Adipose tissue (tissue), 3 donors: ENCODE measurements around the gene PKDCC. TPM values are rescaled to one million over a fixed set of nuclear protein-coding genes. Genes with fewer than 3 reads are reported as not detected.

Source experiments
- H3K27ac ChIP-seq: one replicate; pipeline ENCODE4 v1.5.1; 2013; ENCODE audit warnings: low read depth, low read length
- WGBS, 3 donors: extraction: QIAGEN DNeasy Blood & Tissue Kit; methylation state at CpG; one replicate each; pipeline ENCODE4 v1.1.7; 2013; 5-methylcytosine and 5-hydroxymethylcytosine counted together
- polyA plus RNA-seq, 3 donors: library from polyadenylated mRNA; stranded (reverse); fragments of 200-250 nt; gene quantifications; one replicate each; pipeline ENCODE4 v1.2.3, GENCODE V29; 2013
- donor health status: healthy with polysubstance abuse.
- donor health status: Bipolar disorder and iron deficiency.
- donor health status: healthy.

PKDCC gene
- polyA plus RNA-seq = 100 to 1,000 TPM in 2 of 3 donors, 10 to 100 TPM in 1; 46.7 to 218 (median 132) TPM

GRCh38 chr2:42047488-42048298 is at the start of gene PKDCC:
Gene PKDCC (plus strand): TSS chr2:42048021. CDS start chr2:42048200, 179 bp downstream.
- WGBS, 3 donors = 0 to 2% (median 1%) methylated on average over 44 to 77 of the region's 111 CpGs
- peak within 1 kb of the TSS; percentile 68 for H3K27ac ChIP-seq

- no peak overlapping the region for H3K27ac ChIP-seq
- 49 to 62% (median 52%) methylated on average over 15 of the region's 15 CpGs for WGBS, 3 donors
These were observed 49.4 kb upstream of the PKDCC start for GRCh38 chr2:41998186-41999127.

- WGBS, 3 donors = 85 to 94% (median 89%) methylated on average over 1 of the region's 1 CpG
- H3K27ac ChIP-seq = no peak overlapping the region
These were observed 48.7 kb upstream of the PKDCC start for GRCh38 chr2:41999128-41999480.

- 71 to 85% (median 82%) methylated on average over 9 of the region's 9 CpGs for WGBS, 3 donors
- no peak overlapping the region for H3K27ac ChIP-seq
These were observed 48.1 kb upstream of the PKDCC start for GRCh38 chr2:41999592-42000281.

- no peak overlapping the region for H3K27ac ChIP-seq
- 76 to 83% (median 80%) methylated on average over 21 of the region's 21 CpGs for WGBS, 3 donors
These were observed 46.1 kb upstream of the PKDCC start for GRCh38 chr2:42001711-42002201.

- 85 to 95% (median 95%) methylated on average over 7 of the region's 7 CpGs for WGBS, 3 donors
- no peak overlapping the region for H3K27ac ChIP-seq
These were observed 40.3 kb upstream of the PKDCC start for GRCh38 chr2:42007551-42007950.

GRCh38 chr2:42008241-42008921 is 39.4 kb upstream of the PKDCC start:
- 71 to 88% (median 82%) methylated on average over 10 of the region's 10 CpGs for WGBS, 3 donors
- no peak overlapping the region for H3K27ac ChIP-seq

GRCh38 chr2:42009657-42010580 is 37.9 kb upstream of the PKDCC start:
- WGBS, 3 donors = 79 to 83% (median 80%) methylated on average over 10 of the region's 10 CpGs
- no peak overlapping the region for H3K27ac ChIP-seq

GRCh38 chr2:42010743-42011298 is 37.0 kb upstream of the PKDCC start:
- no peak overlapping the region for H3K27ac ChIP-seq
- WGBS, 3 donors = 83 to 85% (median 84%) methylated on average over 11 of the region's 11 CpGs

- no peak overlapping the region for H3K27ac ChIP-seq
- 73 to 81% (median 74%) methylated on average over 1 of the region's 1 CpG for WGBS, 3 donors
These were observed 35.7 kb upstream of the PKDCC start for GRCh38 chr2:42012137-42012536.

GRCh38 chr2:42012651-42013050 is 35.2 kb upstream of the PKDCC start:
- no peak overlapping the region for H3K27ac ChIP-seq

- 67 to 77% (median 75%) methylated on average over 2 of the region's 2 CpGs for WGBS, 3 donors
These were observed 34.4 kb upstream of the PKDCC start for GRCh38 chr2:42013409-42013808.

GRCh38 chr2:42021464-42021863 is 26.4 kb upstream of the PKDCC start:
- no peak overlapping the region for H3K27ac ChIP-seq
- WGBS, 3 donors = 44 to 54% (median 51%) methylated on average over 4 of the region's 4 CpGs

More at GRCh38 chr2:42013409-42013808, 34.4 kb upstream of the PKDCC start:
- H3K27ac ChIP-seq = no peak overlapping the region

GRCh38 chr2:42025151-42025582 is 22.7 kb upstream of the PKDCC start:
- WGBS, 3 donors = 46 to 56% (median 55%) methylated on average over 1 to 3 of the region's 3 CpGs
- no peak overlapping the region for H3K27ac ChIP-seq

GRCh38 chr2:42026272-42026671 is 21.5 kb upstream of the PKDCC start:
- WGBS, 3 donors = 86 to 94% (median 90%) methylated on average over 5 of the region's 5 CpGs
- H3K27ac ChIP-seq = no peak overlapping the region

GRCh38 chr2:42028571-42029148 is 19.2 kb upstream of the PKDCC start:
- no peak overlapping the region for H3K27ac ChIP-seq
- 65 to 78% (median 69%) methylated on average over 8 of the region's 8 CpGs for WGBS, 3 donors
